Chondrocyte (in vitro differentiated cells): ENCODE data around the gene GRHL1. TPM values are rescaled to one million over a fixed set of nuclear protein-coding genes. Genes with fewer than 3 reads are reported as not detected.

ENCODE experiments used
- DNase-seq: peaks from one replicate; pipeline ENCODE4 v3.0.0; 2021; ENCODE audit warnings: mixed read lengths, low spot score
- H3K27ac Mint-ChIP-seq: one replicate; pipeline ENCODE4 v1.8.0; 2021; ENCODE audit warnings: mild to moderate bottlenecking, moderate library complexity, mixed read lengths; ENCODE audit not compliant: unreplicated experiment
- H3K27me3 Mint-ChIP-seq: 2 replicates; pipeline ENCODE4 v1.8.0; 2021; ENCODE audit warnings: low read depth, mixed read lengths
- H3K36me3 Mint-ChIP-seq: 2 replicates; pipeline ENCODE4 v1.8.0; 2021; ENCODE audit warnings: low read depth, mixed read lengths
- H3K4me1 Mint-ChIP-seq: 2 replicates; pipeline ENCODE4 v1.8.0; 2021; ENCODE audit warnings: low read depth, mild to moderate bottlenecking, mixed read lengths
- H3K4me3 Mint-ChIP-seq: one replicate; pipeline ENCODE4 v1.8.0; 2021; ENCODE audit warnings: mild to moderate bottlenecking, moderate library complexity, mixed read lengths; ENCODE audit not compliant: unreplicated experiment
- H3K9me3 Mint-ChIP-seq: 2 replicates; pipeline ENCODE4 v1.8.0; 2021; ENCODE audit warnings: low read depth, mixed read lengths
- total RNA-seq: library from RNA; stranded (reverse); gene quantifications from 3 replicates; pipeline ENCODE4 v1.2.1, GENCODE V29; 2021
- TF ChIP-seq, protein P1 (sequence below): fragments of 200-600 bp; sonication (generic); IDR thresholded peaks from 2 replicates; pipeline ENCODE4 v1.5.0; 2021; ENCODE audit warnings: antibody characterized with exemption, mild to moderate bottlenecking, moderate library complexity

The GRHL1 gene
- total RNA-seq, 1 donor from 2014 or later: 0.42 TPM

DNA sequence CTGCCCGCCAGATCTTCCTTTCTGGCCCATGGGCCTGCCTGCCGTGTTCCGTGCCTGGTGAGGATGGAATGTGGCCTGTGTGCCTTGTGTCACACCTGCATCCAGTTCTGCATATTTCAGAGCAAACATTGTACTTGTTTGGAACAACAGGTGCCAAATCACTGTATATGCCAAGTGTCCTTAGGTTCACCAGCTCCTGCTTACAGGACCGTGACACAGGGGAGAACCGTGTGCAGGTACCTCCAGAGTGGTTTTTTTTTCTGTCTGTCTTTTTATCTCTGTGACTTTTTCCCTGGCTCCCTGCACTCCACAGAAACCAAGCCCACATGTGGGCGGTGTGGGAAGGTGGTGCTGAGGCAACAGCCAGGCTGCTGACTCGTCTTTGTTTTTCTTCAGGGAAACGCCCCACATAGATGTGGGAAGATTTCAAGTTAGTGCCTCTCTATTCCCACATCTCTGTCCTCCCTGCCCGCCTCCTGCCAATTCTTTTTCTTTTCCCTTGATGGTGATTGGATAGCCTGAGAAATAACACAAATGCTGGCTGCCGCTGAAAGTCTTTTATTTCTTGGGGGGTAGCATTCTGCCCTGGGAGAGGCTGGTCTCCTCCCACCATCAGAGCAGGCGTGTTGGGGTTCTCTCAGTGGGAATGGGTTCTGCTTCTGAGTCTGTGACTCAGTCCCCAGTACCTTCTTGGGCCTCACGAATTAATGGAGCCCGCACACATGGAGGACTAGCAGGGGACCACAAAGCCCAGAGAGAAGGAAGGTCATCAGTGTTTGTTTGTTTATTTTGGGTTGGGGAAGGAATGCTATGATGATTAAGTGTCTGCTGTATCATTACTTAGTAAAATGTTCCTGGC is 21.4 kb downstream of the GRHL1 start:
- Mint-ChIP-seq H3K27me3 (no peaks in the 10 kb centered on the region), H3K4me1 (peaks cover 47% of the 10 kb centered on the region), H3K27ac (peak overlapping the region; percentile 72), H3K9me3 (no peaks in the 10 kb centered on the region), H3K36me3 (no peaks in the 10 kb centered on the region), H3K4me3 (no peak overlapping the region)
- TF ChIP-seq, protein P1, sequence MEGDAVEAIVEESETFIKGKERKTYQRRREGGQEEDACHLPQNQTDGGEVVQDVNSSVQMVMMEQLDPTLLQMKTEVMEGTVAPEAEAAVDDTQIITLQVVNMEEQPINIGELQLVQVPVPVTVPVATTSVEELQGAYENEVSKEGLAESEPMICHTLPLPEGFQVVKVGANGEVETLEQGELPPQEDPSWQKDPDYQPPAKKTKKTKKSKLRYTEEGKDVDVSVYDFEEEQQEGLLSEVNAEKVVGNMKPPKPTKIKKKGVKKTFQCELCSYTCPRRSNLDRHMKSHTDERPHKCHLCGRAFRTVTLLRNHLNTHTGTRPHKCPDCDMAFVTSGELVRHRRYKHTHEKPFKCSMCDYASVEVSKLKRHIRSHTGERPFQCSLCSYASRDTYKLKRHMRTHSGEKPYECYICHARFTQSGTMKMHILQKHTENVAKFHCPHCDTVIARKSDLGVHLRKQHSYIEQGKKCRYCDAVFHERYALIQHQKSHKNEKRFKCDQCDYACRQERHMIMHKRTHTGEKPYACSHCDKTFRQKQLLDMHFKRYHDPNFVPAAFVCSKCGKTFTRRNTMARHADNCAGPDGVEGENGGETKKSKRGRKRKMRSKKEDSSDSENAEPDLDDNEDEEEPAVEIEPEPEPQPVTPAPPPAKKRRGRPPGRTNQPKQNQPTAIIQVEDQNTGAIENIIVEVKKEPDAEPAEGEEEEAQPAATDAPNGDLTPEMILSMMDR: no peak
- DNase-seq: no peak

DNA sequence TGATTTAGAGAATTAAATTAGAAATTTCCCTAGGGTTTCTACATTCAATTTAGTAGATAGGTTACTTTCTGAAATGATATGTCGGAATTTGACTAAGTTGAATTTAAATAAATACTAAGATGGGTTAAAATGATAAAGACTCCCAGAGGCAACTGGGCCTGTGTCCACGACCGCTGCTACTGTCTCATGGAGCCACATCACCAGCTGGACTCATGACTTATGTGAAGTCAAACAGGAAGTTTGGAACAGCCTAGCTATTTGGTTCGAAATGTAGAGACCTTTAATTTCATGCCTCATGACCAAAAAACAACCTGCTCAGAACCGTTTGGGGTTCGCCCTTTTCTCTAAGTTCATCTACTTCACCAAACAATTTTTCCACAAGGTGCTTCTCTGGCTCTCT is 22.2 kb downstream of the GRHL1 start:
- TF ChIP-seq, protein P1: no peak
- Mint-ChIP-seq H3K27ac (no peak overlapping the region), H3K36me3 (no peaks in the 10 kb centered on the region), H3K9me3 (no peaks in the 10 kb centered on the region), H3K4me1 (peaks cover 47% of the 10 kb centered on the region), H3K27me3 (no peaks in the 10 kb centered on the region), H3K4me3 (no peak overlapping the region)
- DNase-seq: no peak

DNA sequence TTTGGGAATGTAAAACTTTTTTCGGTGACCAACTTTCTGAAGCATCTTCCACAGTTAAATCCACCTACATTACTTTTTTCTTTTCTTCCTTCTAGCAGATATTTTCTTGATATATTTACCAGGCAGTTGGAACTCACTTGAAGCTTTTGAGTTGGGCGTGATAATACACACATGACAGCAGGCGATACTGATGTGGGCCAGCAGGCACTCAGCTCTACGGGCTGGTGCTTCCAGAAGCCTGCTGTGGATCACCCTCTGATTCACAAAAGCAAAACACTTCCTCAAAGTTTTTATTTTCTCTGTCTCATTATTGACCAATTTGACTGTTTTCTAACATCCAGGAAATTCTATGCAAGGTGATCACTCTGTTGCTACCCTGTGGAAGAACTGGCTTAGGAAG is 22.9 kb downstream of the GRHL1 start:
- H3K36me3 Mint-ChIP-seq: no peaks in the 10 kb centered on the region
- TF ChIP-seq, protein P1: no peak
- H3K4me3 Mint-ChIP-seq: no peak overlapping the region
- H3K9me3 Mint-ChIP-seq: no peaks in the 10 kb centered on the region
- no peak overlapping the region for H3K27ac Mint-ChIP-seq
- H3K4me1 Mint-ChIP-seq: peaks cover 47% of the 10 kb centered on the region
- no peak for DNase-seq
- no peaks in the 10 kb centered on the region for H3K27me3 Mint-ChIP-seq

DNA sequence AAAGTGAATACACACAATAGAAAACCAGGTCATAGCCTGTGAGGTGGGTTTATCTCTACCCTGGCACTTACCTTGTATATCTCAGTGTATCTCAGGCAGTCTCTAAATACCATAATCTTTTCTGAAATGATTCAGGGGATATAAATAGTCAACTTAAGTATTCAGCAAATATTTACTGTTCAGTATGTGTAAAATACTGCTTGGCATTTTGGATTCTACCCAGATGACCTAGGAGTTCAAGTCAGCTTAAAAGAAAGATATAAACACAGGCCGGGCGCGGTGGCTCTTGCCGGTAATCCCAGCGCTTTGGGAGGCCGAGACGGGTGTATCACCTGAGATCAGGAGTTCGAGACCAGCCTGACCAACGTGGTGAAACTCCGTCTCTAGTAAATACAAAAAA is 23.8 kb downstream of the GRHL1 start:
- Mint-ChIP-seq H3K27me3 (no peaks in the 10 kb centered on the region), H3K27ac (no peak overlapping the region), H3K9me3 (no peaks in the 10 kb centered on the region), H3K36me3 (no peaks in the 10 kb centered on the region), H3K4me3 (no peak overlapping the region), H3K4me1 (peaks cover 53% of the 10 kb centered on the region)
- TF ChIP-seq, protein P1: no peak
- no peak for DNase-seq

DNA sequence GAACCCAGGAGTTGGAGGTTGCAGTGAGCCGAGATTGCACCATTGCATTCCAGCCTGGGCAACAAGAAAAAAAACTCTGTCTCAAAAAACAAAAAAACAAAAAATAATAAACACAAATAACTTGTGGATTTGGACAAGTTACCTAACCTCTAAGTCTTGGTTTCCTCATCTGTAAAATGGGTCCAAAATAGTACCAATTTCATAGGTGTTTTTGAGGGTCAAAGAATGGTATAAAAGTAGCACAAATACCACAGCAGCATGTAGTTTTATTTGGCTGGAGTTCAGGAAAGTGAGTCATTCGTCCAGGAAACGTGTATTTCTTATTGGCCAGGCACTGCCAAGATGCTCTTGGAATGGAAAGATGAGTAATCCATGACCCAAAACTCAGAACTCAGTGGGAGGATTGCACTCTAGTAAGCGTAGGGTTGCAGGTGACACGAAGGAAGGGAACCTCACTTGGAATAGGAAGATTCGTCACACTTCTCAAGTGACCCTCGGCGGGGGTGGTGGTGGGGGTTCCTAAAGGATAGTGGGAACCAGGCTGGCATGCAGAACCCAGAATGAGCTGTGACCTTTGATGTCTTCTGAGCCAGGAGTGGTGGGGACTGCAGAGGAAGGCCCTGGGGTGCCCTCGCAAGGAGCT is 24.4 kb downstream of the GRHL1 start:
- no peaks in the 10 kb centered on the region for H3K9me3 Mint-ChIP-seq
- TF ChIP-seq, protein P1: no peak
- no peaks in the 10 kb centered on the region for H3K27me3 Mint-ChIP-seq
- DNase-seq: no peak
- peaks cover 56% of the 10 kb centered on the region for H3K4me1 Mint-ChIP-seq
- peak overlapping the region; percentile 65 for H3K27ac Mint-ChIP-seq
- H3K4me3 Mint-ChIP-seq: no peak overlapping the region
- no peaks in the 10 kb centered on the region for H3K36me3 Mint-ChIP-seq
